SIG-M5 treated with dmso at 0.1 percent for 504 hours (cell line): Measurements from ENCODE around the gene IGSF23.
A peak's percentile ranks its signal among the peaks of the same experiment; 100 is the strongest.
"Not testable (repeated sequence)": the region's sequence is repeated elsewhere in the genome, so short reads cannot be mapped to it uniquely, and the experiment has no call there.

Source experiments
- DNase-seq: peaks from one replicate; lab custom pipeline; 2025; ENCODE audit not compliant: unreplicated experiment; lab: John Stamatoyannopoulos, UW

IGSF23 gene

GRCh38 chr19:44663996-44664395 lies 50.6 kb downstream of the IGSF23 start:
- no peak for DNase-seq

GRCh38 chr19:44664976-44665375 lies 51.6 kb downstream of the IGSF23 start:
- DNase-seq = no peak

- DNase-seq = no peak
These were observed 53.6 kb downstream of the IGSF23 start for GRCh38 chr19:44666852-44667556.

- no peak for DNase-seq
These were observed 55.8 kb downstream of the IGSF23 start for GRCh38 chr19:44668985-44669764.

GRCh38 chr19:44670027-44670426 lies 56.7 kb downstream of the IGSF23 start:
- DNase-seq = not testable (repeated sequence)

- DNase-seq = peak; percentile 43
These were observed 58.0 kb downstream of the IGSF23 start, which contains the start of gene CEACAM19 for GRCh38 chr19:44671400-44671799. TSS of gene CEACAM19 (plus strand) at chr19:44671482. CDS start at chr19:44671932, 450 bp downstream.

- no peak for DNase-seq
These were observed 58.9 kb downstream of the IGSF23 start for GRCh38 chr19:44672226-44672625.

GRCh38 chr19:44673510-44673909 lies 60.1 kb downstream of the IGSF23 start:
- DNase-seq = no peak

- no peak for DNase-seq
These were observed 62.2 kb downstream of the IGSF23 start for GRCh38 chr19:44675521-44675920.

GRCh38 chr19:44677019-44677811 lies 63.9 kb downstream of the IGSF23 start:
- DNase-seq = no peak

- DNase-seq = no peak
These were observed 67.2 kb downstream of the IGSF23 start for GRCh38 chr19:44680536-44680935.

- no peak for DNase-seq
These were observed 68.8 kb downstream of the IGSF23 start for GRCh38 chr19:44681992-44682790.

- DNase-seq = no peak
These were observed 69.4 kb downstream of the IGSF23 start for GRCh38 chr19:44682807-44683206.

GRCh38 chr19:44683434-44684210 lies 70.3 kb downstream of the IGSF23 start:
- DNase-seq = no peak

GRCh38 chr19:44684396-44684795 lies 71.0 kb downstream of the IGSF23 start:
- DNase-seq = not testable (repeated sequence)

- DNase-seq = no peak
These were observed 71.8 kb downstream of the IGSF23 start for GRCh38 chr19:44684892-44685863.

- no peak for DNase-seq
These were observed 72.5 kb downstream of the IGSF23 start for GRCh38 chr19:44685877-44686276.
